ENCODE measurements around the gene ZNF358.

GRCh38 chr19:7539827-7540425, 24.0 kb downstream of the ZNF358 start:
- no peak for TF ChIP-seq CTCF (IDR thresholded peaks at IDR 0.05)
- TF ChIP-seq POLR2A (IDR thresholded peaks at IDR 0.05), result no peak

Measured in body of pancreas (tissue), 4 donors.